ENCODE measurements around the gene PPP1R3F.
A peak's percentile ranks its signal among the peaks of the same experiment; 100 is the strongest.

Gene PPP1R3F

GRCh38 chrX:49231333-49232000 is 38.1 kb upstream of the PPP1R3F start:
- no peak for TF ChIP-seq CTCF (conservative IDR thresholded peaks at IDR 0.05; ENCODE audit: low read depth, low read length)
- Histone ChIP-seq H3K27ac (no peak overlapping the region), H3K9ac (no peak overlapping the region), H3K4me2 (no peak overlapping the region; the same call in 1 of the 2 replicates), H3K36me3 (ENCODE audit: insufficient read depth) (no peaks in the 10 kb centered on the region), H3K4me3 (IDR thresholded peaks at IDR 0.05; ENCODE audit: insufficient read depth, low read depth, low read length) (no peak overlapping the region), H3K27me3 (ENCODE audit: insufficient read depth, low read depth) (no peaks in the 10 kb centered on the region), H3K4me1 (ENCODE audit: low read depth, poor library complexity, severe bottlenecking) (peaks cover 8% of the 10 kb centered on the region), H4K20me1 (ENCODE audit: insufficient read depth) (no peaks in the 10 kb centered on the region), H2AFZ (ENCODE audit: low read depth) (peak overlapping the region; percentile 22; the same call in 1 of the 2 replicates), H3K79me2 (ENCODE audit: insufficient read depth, low read depth) (no peaks in the 10 kb centered on the region)

DNA sequence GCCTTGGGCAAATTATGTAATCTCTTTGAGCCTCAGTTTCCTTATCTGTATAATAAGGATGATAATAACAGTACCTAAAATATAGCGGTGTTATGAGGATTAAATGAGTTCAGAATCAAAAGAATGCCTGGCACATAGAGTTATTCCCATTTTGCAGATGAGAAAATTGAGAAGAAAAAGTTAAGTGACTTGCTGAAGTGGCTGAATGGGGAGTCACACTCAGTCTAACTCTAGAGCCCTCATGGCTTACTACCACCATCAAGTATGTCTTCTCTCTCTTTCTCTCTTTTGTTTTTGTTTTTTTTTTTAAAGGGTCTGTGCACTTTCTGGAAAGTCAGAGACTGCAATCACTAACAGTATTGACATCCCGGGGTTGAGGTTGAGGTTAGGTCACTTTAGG is 37.1 kb upstream of the PPP1R3F start:
- H3K4me3 ChIP-seq (IDR thresholded peaks at IDR 0.05; ENCODE audit: insufficient read depth, low read depth, low read length) = no peak overlapping the region
- no peaks in the 10 kb centered on the region for H3K79me2 ChIP-seq (ENCODE audit: insufficient read depth, low read depth)
- TF ChIP-seq CTCF (conservative IDR thresholded peaks at IDR 0.05; ENCODE audit: low read depth, low read length) = no peak
- no peak overlapping the region for H3K27ac ChIP-seq
- H4K20me1 ChIP-seq (ENCODE audit: insufficient read depth) = no peaks in the 10 kb centered on the region
- H3K9ac ChIP-seq = no peak overlapping the region
- H3K27me3 ChIP-seq (ENCODE audit: insufficient read depth, low read depth) = no peaks in the 10 kb centered on the region
- H3K4me2 ChIP-seq = no peak overlapping the region
- peaks cover 8% of the 10 kb centered on the region for H3K4me1 ChIP-seq (ENCODE audit: low read depth, poor library complexity, severe bottlenecking)
- no peak overlapping the region for H2AFZ ChIP-seq (ENCODE audit: low read depth)
- H3K36me3 ChIP-seq (ENCODE audit: insufficient read depth) = no peaks in the 10 kb centered on the region

DNA sequence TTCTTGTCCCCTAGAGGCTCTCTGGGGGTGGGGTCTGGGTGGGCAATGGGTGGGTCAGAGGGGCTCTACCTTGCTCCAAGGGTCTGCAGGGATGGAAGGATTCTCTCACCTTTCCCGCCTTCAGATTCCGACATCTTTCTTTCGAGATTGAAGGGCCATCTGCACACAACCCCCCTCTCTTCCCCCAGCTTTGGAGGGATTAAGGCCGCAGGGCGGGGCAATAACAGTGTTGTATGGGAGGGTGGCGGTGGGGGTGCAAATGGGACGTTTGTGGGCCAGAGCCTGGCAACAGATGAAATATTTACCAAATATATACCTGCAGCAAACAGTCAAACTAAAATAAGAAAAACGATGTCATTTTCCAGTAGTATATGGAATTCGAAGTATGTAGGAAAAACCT is 36.4 kb upstream of the PPP1R3F start, which contains the start of gene CACNA1F:
Gene CACNA1F (minus strand): TSS at position 165 of the 400 bp plus-strand sequence. CDS start 31 bp downstream, at position 134.
- H3K9ac ChIP-seq = no peak within 1 kb of the TSS

GRCh38 chrX:49233887-49234555 is 35.6 kb upstream of the PPP1R3F start:
- no peaks in the 10 kb centered on the region for H3K36me3 ChIP-seq (ENCODE audit: insufficient read depth)
- no peak overlapping the region for H3K27ac ChIP-seq
- no peaks in the 10 kb centered on the region for H3K79me2 ChIP-seq (ENCODE audit: insufficient read depth, low read depth)
- no peaks in the 10 kb centered on the region for H4K20me1 ChIP-seq (ENCODE audit: insufficient read depth)
- peaks cover 8% of the 10 kb centered on the region for H3K4me1 ChIP-seq (ENCODE audit: low read depth, poor library complexity, severe bottlenecking)
- H3K4me3 ChIP-seq (IDR thresholded peaks at IDR 0.05; ENCODE audit: insufficient read depth, low read depth, low read length) = no peak overlapping the region
- no peak overlapping the region for H2AFZ ChIP-seq (ENCODE audit: low read depth)
- H3K27me3 ChIP-seq (ENCODE audit: insufficient read depth, low read depth) = no peaks in the 10 kb centered on the region
- no peak for TF ChIP-seq CTCF (conservative IDR thresholded peaks at IDR 0.05; ENCODE audit: low read depth, low read length)
- no peak overlapping the region for H3K4me2 ChIP-seq
- H3K9ac ChIP-seq = no peak overlapping the region

More for the DNA sequence above, 36.4 kb upstream of the PPP1R3F start, which contains the start of gene CACNA1F:
- H3K36me3 ChIP-seq (ENCODE audit: insufficient read depth) = no peaks in the 10 kb centered on the region
- no peaks in the 10 kb centered on the region for H4K20me1 ChIP-seq (ENCODE audit: insufficient read depth)
- H3K27ac ChIP-seq = no peak within 1 kb of the TSS
- H3K27me3 ChIP-seq (ENCODE audit: insufficient read depth, low read depth) = no peaks in the 10 kb centered on the region
- no peaks in the 10 kb centered on the region for H3K79me2 ChIP-seq (ENCODE audit: insufficient read depth, low read depth)
- H3K4me2 ChIP-seq = no peak within 1 kb of the TSS
- H2AFZ ChIP-seq (ENCODE audit: low read depth) = no peak within 1 kb of the TSS
- H3K4me1 ChIP-seq (ENCODE audit: low read depth, poor library complexity, severe bottlenecking) = peaks cover 8% of the 10 kb centered on the region
- H3K4me3 ChIP-seq (IDR thresholded peaks at IDR 0.05; ENCODE audit: insufficient read depth, low read depth, low read length) = no peak within 1 kb of the TSS
- TF ChIP-seq CTCF (conservative IDR thresholded peaks at IDR 0.05; ENCODE audit: low read depth, low read length) = no peak

All from KMS-11 (cell line).